Measurements from ENCODE around the gene TNIP2. TPM values are rescaled to one million over a fixed set of nuclear protein-coding genes. Genes with fewer than 3 reads are reported as not detected.
A peak's percentile ranks its signal among the peaks of the same experiment; 100 is the strongest.

Gene TNIP2
- total RNA-seq, 2 experiments from 2014 or later = 26.2 to 32.1 TPM

DNA sequence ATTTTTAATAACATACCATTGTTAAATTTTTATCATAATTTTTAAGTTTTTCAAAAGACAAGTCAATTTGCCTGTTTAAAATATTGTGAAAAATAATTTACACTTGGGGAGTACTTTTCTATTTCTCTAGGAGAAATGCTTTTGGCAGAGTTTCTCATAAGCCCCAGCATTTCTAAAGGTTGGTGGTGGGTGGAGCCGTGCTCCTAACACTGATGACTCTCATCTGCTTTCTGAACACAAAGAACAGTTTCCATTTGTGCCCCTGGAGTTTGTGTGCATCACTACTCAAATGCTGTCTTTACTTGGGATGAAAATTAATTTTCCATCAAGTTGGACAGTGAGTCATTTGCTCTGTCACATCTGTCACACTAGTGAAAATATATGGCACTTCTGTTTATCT, 57.6 kb downstream of the TNIP2 start:
- H3K27ac ChIP-seq (ENCODE audit: low read depth, low read length, poor library complexity, severe bottlenecking) = no peak overlapping the region
- H3K36me3 ChIP-seq (ENCODE audit: insufficient read depth, low read length) = peaks cover 88% of the 10 kb centered on the region
- H3K4me3 ChIP-seq (ENCODE audit: low read depth, low read length, poor library complexity, severe bottlenecking) = no peak overlapping the region
- POLR2A ChIA-PET = no interaction called here
- H3K4me2 ChIP-seq (ENCODE audit: low read length) = no peak overlapping the region
- no peak overlapping the region for H2AFZ ChIP-seq (ENCODE audit: low read length)
- BruUV-seq (replicated peaks) = no TSS peak
- no peak for DNase-seq (ENCODE audit: low spot score)
- intact Hi-C loops (cut with micrococcal nuclease; ENCODE audit: unreplicated experiment) = loop anchor here (5.0 kb wide), 2 partner anchors 234 to 259 kb away; no protein-coding TSS in a partner anchor
- H3K79me2 ChIP-seq (ENCODE audit: insufficient read depth, low read depth, low read length) = no peaks in the 10 kb centered on the region
- TF ChIP-seq, protein P1, sequence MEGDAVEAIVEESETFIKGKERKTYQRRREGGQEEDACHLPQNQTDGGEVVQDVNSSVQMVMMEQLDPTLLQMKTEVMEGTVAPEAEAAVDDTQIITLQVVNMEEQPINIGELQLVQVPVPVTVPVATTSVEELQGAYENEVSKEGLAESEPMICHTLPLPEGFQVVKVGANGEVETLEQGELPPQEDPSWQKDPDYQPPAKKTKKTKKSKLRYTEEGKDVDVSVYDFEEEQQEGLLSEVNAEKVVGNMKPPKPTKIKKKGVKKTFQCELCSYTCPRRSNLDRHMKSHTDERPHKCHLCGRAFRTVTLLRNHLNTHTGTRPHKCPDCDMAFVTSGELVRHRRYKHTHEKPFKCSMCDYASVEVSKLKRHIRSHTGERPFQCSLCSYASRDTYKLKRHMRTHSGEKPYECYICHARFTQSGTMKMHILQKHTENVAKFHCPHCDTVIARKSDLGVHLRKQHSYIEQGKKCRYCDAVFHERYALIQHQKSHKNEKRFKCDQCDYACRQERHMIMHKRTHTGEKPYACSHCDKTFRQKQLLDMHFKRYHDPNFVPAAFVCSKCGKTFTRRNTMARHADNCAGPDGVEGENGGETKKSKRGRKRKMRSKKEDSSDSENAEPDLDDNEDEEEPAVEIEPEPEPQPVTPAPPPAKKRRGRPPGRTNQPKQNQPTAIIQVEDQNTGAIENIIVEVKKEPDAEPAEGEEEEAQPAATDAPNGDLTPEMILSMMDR (conservative IDR thresholded peaks at IDR 0.05; ENCODE audit: low read length) = no peak
- TF ChIP-seq EZH2phosphoT487 (IDR thresholded peaks at IDR 0.05; ENCODE audit: borderline replicate concordance, low read depth, low read length) = no peak
- no peaks in the 10 kb centered on the region for H3K9me3 ChIP-seq (ENCODE audit: low read length)
- H3K4me1 ChIP-seq (ENCODE audit: insufficient read depth, low read length, poor library complexity, severe bottlenecking) = peaks cover 53% of the 10 kb centered on the region
- CTCF ChIA-PET (ENCODE audit: unreplicated experiment) = no interaction called here
- H3K9me2 ChIP-seq (ENCODE audit: insufficient read depth, low read length) = no peaks in the 10 kb centered on the region
- 0 out of 2 replicates have a peak, but pooled peaks cover 4% of the 10 kb centered on the region for H4K20me1 ChIP-seq (ENCODE audit: insufficient read depth, low read length)

DNA sequence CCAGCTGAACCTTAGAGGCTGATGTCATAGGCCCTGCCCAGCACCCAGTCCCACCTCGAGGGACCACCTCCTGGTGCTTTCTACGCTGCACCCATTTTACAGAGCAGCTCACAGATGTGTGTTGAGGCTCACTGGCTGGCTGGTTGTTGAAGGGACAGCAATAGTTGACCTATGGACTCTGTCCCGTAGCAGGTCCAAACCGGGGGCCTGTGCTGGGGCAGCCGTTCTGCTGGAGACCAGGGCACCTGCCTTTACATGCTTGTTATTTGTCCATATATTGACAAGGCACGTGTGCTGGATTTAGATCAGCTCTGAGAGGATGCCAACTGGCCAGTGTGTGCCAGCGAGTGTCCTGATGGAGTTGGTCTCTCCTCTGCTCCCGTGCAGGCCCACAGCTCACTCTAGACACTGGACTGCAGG, 58.1 kb downstream of the TNIP2 start:
- H3K4me1 ChIP-seq (ENCODE audit: insufficient read depth, low read length, poor library complexity, severe bottlenecking) = peaks cover 54% of the 10 kb centered on the region
- no peak overlapping the region for H3K4me3 ChIP-seq (ENCODE audit: low read depth, low read length, poor library complexity, severe bottlenecking)
- no peak for DNase-seq (ENCODE audit: low spot score)
- 0 out of 2 replicates have a peak, but pooled peaks cover 4% of the 10 kb centered on the region for H4K20me1 ChIP-seq (ENCODE audit: insufficient read depth, low read length)
- no peaks in the 10 kb centered on the region for H3K9me2 ChIP-seq (ENCODE audit: insufficient read depth, low read length)
- H3K4me2 ChIP-seq (ENCODE audit: low read length) = no peak overlapping the region
- ChIA-PET POLR2A (no interaction called here), CTCF (ENCODE audit: unreplicated experiment) (no interaction called here)
- TF ChIP-seq, protein P1 (conservative IDR thresholded peaks at IDR 0.05; ENCODE audit: low read length) = no peak
- TF ChIP-seq EZH2phosphoT487 (IDR thresholded peaks at IDR 0.05; ENCODE audit: borderline replicate concordance, low read depth, low read length) = no peak
- intact Hi-C loops (cut with micrococcal nuclease; ENCODE audit: unreplicated experiment) = loop anchor here (2.0 to 5.0 kb wide), 3 partner anchors 49 to 259 kb away; no protein-coding TSS in a partner anchor
- H3K27ac ChIP-seq (ENCODE audit: low read depth, low read length, poor library complexity, severe bottlenecking) = peak overlapping the region; percentile 93
- no peak overlapping the region for H2AFZ ChIP-seq (ENCODE audit: low read length)
- H3K36me3 ChIP-seq (ENCODE audit: insufficient read depth, low read length) = peaks cover 86% of the 10 kb centered on the region
- no peaks in the 10 kb centered on the region for H3K79me2 ChIP-seq (ENCODE audit: insufficient read depth, low read depth, low read length)
- H3K9me3 ChIP-seq (ENCODE audit: low read length) = no peaks in the 10 kb centered on the region
- BruUV-seq (replicated peaks) = no TSS peak

DNA sequence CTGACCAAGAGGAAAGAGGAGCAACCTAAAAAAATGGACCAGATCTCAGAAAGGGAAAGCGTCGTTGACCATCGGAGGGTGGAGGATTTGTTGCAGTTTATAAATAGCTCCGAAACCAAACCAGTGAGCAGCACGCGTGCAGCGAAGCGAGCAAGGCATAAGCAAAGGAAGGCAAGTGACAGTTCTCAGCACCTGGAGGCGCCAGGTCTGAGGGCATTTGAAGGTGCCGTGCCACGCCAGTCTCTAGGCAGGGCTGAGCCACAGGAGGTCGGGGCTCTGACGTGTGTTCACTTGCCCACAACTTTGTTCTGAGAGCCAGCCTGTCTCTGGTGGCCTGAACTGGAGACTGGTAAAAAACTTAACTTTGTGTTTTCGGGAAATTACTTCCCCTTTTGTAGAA, 59.7 kb downstream of the TNIP2 start:
- CTCF ChIA-PET (ENCODE audit: unreplicated experiment) = no interaction called here
- Histone ChIP-seq H3K79me2 (ENCODE audit: insufficient read depth, low read depth, low read length) (no peaks in the 10 kb centered on the region), H3K4me2 (ENCODE audit: low read length) (peak overlapping the region; percentile 91), H3K9me3 (ENCODE audit: low read length) (no peaks in the 10 kb centered on the region), H3K4me1 (ENCODE audit: insufficient read depth, low read length, poor library complexity, severe bottlenecking) (peaks cover 58% of the 10 kb centered on the region), H3K36me3 (ENCODE audit: insufficient read depth, low read length) (peaks cover 79% of the 10 kb centered on the region), H2AFZ (ENCODE audit: low read length) (no peak overlapping the region), H3K4me3 (ENCODE audit: low read depth, low read length, poor library complexity, severe bottlenecking) (peak overlapping the region; percentile 60), H4K20me1 (ENCODE audit: insufficient read depth, low read length) (0 out of 2 replicates have a peak, but pooled peaks cover 4% of the 10 kb centered on the region), H3K9me2 (ENCODE audit: insufficient read depth, low read length) (no peaks in the 10 kb centered on the region), H3K27ac (ENCODE audit: low read depth, low read length, poor library complexity, severe bottlenecking) (peak overlapping the region; percentile 93)
- no TSS peak for BruUV-seq (replicated peaks)
- DNase-seq (ENCODE audit: low spot score) = peak; percentile 98
- intact Hi-C loops (cut with micrococcal nuclease; ENCODE audit: unreplicated experiment) = loop anchor here (2.0 to 5.0 kb wide), 3 partner anchors 50 to 261 kb away; no protein-coding TSS in a partner anchor
- TF ChIP-seq, protein P1 (conservative IDR thresholded peaks at IDR 0.05; ENCODE audit: low read length) = peak; percentile 60
- TF ChIP-seq EZH2phosphoT487 (IDR thresholded peaks at IDR 0.05; ENCODE audit: borderline replicate concordance, low read depth, low read length) = no peak
- POLR2A ChIA-PET = interaction anchor here (0.6 to 1.7 kb wide), 6 partner anchors 9 to 241 kb away, joined by 3 to 9 read pairs (median 3); no protein-coding TSS in a partner anchor
